ENCODE data around the gene CENPE.

The CENPE gene

DNA sequence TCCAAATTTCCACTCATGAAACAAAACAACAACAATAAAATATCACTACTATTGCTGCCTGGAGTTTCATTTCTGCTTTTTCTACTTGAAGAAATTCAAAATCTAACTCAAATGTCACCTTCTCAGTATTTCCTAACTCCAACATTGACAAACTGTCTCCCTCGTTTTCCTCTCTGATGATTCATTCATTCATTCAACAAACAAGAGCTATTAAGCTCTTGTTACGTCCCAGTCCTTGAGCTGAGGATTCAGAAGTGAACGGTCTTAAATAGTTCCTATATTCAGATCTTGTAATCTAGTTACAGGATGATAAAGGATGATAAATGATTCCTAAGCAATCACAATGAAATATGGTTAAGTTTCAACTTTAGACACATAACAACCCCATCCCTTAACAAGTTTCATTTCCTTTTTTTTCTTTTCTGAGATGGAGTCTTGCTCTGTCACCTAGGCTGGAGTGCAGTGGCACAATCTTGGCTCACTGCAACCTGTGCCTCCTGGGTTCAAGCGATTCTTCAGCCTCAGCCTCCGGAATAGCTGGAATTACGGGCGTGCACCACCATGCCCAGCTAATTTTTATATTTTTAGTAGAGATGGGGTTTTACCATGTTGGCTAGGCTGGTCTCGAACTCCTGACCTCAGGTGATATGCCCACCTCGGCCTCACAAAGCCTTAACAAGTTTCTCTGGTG lies 123.3 kb downstream of the CENPE start:
- DNase-seq, result no peak

DNA sequence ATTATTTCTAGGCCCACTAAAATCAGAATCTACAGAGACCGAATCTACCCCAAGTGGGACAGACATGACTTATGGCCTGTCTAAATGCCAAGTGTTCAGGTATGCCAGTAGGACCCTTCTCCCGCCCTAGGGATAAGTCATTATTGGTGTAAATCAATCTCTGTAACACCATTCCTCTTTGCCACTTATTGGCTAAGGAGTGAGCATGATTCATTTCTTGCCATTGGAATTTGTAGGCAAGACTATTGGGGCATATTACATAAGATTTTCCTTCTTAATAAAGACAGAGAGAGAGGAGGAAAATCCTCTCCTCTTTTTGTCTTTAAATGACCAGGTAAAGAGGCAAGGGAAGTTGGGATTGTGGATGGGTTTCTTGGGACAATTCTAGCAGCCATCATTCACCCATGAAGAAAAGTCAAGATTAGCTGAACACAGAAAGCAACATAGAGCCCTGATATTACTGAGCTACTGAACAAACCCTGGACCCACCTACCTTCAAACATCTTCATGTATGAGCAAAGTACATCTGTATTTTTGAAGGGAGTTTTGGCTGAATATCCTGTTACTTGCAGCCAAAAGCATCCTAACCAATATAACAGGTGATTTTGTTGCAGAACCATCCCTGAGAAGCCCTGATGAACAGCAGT lies 124.2 kb downstream of the CENPE start:
- DNase-seq, result no peak

DNA sequence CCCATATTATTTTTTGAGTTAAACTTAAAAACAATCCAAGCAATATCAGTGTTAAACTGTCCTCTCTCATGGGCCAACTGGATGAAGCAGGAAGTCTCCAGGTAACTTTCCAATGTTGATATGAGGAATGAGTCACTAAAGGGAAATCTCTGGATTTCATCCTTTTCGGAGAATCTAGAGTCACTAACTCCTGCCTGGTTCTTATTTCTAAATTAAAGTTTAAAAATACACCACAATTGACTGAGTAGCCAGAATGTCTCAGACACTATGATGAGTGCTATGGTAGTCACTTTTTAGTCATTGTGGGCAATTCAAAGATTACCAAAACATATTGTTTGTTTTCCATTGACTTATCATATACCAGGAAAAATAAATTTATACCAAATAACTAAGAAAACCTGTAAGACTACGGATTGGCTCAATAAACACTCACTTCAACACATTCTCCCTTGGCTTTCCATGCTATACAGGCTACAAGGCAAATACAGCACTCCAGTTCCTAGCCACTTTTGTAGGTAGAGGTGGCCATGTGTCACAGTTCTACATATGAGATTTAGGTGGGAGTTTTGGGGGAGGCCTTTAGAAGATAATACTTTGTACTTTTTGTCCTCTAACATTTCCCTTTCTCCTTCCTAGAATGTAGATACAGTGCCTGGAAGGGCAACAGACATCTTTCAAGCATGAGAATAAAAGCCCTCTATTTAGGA lies 130.1 kb downstream of the CENPE start:
- DNase-seq, result no peak

DNA sequence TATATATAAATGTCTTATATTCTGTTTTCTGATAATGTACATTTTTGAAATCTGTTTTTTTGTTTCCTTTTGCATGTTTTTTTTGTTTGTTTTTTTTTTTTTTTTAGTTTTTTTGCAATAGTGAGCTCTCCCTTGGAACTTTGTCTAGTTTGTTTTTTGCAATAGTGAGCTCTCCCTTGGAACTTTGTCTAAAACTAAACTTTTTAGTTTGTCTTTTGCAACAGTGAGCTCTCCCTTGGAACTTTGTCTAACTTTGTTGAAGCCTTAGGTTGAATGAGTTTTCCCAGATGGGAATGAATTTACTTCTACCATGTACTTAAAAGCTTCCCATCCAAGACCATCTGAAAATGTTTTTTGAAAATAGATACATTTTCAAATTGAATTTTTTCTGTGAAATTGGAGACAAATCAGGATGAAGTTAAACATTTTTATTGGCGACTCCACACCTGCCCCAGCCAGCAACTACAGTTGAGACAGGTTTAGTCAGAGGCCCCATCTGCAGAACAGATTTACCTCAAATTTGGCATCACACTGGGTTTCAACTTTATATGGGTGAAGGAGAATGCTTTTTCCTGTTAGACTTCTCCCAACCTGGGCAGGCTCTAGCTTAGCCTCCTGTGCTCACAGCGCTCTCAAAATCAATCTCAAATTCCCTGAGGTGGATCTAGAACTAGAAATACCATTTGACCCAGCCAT lies 137.5 kb downstream of the CENPE start:
- no peak for DNase-seq

All from NCI-H510A treated with DMSO at 0.1 percent for 48 hours (cell line).